Astrocyte of the hippocampus (primary cell): ENCODE data around the gene ADD3.

Experiments
- DNase-seq: peaks from one replicate; pipeline ENCODE4 v3.0.0; 2011; ENCODE audit warnings: low read depth, low spot score

ADD3 gene

DNA sequence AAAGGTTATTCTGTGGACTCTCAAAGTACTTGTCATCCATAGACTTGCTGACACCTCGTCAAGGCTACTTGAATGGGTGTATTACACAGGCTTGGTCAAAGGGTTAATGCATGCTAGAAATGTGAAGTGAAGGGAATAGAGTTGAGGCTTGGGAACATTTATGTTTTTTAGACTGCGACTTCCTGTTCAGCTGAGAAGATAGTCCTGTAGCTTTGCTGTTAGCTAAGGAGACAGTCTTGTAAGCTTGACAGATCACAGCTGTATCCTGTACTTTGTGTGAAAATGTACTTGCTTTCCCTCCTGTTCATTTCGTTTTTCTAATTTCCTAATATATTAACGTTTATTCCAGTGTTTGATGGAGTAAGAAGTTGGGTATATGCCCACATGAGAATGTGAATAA is 52.1 kb downstream of the ADD3 start:
- DNase-seq, result no peak

- DNase-seq, result no peak
Observed at GRCh38 chr10:110061687-110062086, 53.9 kb downstream of the ADD3 start.

- DNase-seq, result no peak
Observed at GRCh38 chr10:110065269-110065668, 57.5 kb downstream of the ADD3 start.

DNA sequence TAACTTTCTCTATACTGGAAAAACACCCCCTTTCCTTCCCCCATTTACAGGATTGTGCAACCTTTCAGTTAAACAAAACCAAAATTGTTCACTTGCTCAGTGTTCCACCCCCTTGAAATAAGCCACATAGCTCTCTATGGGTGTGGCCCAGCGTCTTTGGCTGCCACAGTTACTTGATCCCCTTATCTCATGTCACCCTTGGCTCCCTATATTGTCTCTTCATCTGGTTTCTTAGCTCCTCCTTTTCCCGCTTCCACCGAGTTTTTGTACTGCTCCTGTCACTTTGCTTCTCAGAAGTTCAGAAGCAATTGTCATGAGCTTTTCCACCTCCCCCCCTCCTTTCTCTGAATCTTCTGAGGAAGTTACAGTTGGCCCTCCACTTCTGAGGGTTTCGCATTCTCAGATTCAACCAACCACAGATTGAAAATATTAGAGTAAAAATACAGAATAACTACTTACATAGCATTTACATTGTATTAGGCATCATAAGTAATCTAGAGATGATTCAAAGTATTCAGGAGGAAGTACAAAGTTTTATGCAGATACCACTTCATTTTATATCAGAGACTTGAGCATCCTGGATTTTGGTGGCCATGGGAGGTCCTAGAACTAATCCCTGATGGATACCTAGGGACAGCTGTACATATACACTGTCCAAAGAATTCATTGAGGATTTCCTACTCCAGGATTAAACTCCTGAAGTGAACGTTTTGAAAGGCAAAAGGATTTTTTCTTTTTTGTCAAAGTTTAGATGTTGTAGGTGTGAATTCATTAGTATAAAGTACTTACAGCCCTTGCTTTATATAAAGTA is 60.4 kb downstream of the ADD3 start:
- DNase-seq, result no peak

- DNase-seq, result no peak
Observed at GRCh38 chr10:110068780-110069179, 61.0 kb downstream of the ADD3 start.

DNA sequence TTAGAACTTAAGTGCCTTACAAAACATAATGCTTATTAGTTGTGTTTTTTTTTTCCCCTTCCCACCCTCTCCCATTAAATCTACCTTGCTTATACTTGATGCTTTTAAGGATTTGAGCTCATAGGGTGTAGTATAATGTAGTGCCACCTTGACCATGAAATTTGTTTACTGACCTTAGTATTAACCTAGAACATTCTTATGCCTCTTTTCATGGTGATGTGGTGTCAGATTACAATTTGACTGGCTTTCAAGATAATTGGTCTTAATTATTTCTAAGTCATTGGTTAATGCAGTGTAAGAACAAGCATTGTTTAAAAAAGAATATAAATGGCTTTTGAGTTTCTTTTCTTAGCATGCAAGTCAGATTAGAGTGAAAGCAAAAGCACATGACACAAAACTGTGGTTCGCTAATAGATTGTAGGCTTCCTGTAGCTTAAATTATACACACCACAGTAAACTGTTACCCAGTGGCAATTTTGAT is 61.8 kb downstream of the ADD3 start:
- DNase-seq, result peak; percentile 16

DNA sequence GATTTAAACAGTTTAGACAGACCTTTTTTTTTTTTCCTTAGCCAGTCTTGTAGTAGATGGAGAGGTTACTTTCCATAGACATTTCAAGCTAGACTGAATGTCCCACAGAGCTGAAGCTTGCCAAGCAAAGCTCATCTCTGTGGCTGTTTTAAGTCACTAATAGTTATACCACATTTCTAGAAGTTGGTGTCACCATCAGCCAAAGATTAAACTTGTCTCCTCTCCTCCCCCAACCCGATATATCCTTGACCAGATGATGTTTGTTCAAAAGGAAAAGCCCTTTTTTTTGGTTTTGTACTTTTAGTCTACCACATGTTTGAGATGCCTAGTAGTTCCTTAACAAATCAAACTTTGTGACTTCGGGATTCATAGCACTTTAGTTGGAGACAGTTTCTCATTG is 66.1 kb downstream of the ADD3 start:
- no peak for DNase-seq

- DNase-seq, result no peak
Observed at GRCh38 chr10:110074298-110074697, 66.5 kb downstream of the ADD3 start.

DNA sequence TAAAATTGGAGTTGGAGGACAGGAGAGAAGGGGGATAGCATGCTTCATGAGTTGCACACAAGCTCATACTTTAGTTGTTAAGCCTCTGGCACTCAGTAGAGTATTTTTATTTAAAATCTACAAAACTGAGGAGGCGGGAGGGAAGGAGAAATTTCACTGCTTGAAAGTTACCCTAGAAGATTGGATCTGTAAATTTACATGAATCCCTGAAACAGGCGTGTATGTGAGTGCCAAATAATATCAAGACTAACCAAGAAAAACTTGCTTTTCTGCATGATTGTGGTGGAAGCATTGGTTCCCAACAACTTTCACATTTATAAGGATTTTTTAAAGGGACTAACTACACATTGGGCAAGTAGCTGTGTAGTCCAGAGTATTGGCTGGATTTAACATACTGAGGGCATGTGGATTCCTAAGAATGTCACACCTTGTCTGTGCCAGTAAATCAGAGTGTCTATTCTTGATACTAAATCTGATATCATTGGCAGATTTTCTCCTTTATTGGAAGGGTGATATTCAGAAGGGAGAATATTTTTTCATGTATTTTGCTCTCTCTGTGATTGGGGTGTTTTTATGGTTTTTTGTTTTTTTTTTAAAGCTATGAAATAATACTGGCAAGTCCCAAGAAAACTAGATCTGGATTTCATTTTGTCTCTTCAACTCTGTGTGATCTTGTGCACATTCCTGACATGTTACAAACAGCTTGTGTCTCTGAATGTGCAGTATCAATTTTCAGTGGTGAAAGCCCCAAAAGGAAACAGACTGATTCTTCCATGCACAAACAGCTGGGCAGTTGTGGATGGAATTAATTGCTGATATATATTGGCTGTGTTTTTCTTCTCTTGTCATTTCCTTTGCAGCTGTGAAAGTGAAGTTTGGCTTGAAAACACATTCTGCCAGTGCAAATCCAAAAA is 67.2 kb downstream of the ADD3 start:
- peak; percentile 44 for DNase-seq

- DNase-seq, result no peak
Observed at GRCh38 chr10:110075686-110076085, 67.9 kb downstream of the ADD3 start.

- DNase-seq, result peak; percentile 48
Observed at GRCh38 chr10:110076559-110077318, 69.0 kb downstream of the ADD3 start.

DNA sequence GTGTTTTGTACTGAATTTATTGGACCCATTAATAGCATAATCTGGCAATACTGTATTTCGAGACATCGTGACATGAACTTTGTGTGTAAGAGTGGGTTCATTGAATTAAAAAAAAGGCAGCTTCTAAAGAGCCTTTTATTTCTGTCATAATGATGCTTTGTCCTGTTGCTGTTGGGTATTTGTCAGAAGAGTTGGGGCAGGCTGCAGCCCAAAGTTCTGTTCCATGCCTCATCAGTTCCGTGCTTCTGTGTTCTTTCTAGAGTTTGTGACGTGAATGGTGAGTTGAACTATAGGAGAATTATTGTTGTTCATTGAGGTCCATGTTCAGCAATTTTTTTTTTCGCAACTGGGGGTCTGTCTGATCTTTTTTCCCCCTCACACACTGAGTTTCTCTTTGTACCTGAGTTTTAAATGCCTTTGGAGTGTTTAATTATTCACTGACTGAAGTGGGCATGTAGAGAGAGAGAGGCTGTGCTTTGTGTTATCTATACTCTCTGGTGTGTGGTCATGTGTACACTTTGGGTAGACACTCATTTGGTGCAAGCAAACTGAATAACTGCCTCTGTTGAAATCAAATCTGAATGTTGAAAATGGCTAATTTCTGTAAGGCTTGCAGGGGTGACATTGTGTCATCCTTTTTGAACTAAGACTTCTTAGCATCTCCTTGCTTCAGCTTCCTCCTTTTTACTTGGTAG is 69.8 kb downstream of the ADD3 start:
- DNase-seq, result no peak

DNA sequence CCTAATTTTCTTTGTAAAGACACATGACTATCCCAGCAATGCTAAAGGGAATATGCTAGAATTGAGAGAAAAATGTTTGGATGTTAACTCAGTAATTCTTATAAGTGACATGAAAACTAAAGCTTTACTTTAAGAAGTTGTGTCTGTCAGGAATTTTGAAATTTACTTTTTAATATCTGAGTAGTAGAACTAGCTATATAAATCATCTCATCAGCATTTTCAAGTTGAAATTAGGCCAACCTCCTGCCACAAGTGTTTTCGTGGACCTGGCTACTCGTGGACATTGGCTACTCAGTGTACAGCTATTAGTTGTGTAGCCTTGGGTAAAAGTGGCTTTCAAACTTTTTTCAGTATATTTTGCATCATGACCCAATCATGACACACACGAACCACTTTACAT is 70.5 kb downstream of the ADD3 start:
- no peak for DNase-seq

- DNase-seq, result peak; percentile 21
Observed at GRCh38 chr10:110081911-110082310, 74.1 kb downstream of the ADD3 start.

DNA sequence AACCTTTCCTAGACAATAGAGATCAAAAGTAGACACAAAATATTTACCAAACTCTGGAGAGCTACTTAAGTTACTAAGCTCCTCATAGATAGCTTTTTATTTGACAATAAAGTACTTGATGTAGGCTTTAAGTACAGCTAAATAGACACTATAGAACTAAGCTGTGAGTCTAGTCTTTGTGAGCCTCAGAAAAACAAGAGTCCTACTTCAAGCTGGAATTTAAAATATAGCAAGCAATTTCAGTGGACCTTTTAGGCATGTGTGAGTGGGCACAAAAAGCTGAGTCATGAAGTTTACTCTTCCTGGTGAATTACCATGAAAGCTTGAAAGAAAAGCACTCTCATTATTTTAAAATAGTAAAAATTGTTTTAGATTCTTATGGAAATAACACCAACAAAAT is 76.1 kb downstream of the ADD3 start:
- peak; percentile 63 for DNase-seq

DNA sequence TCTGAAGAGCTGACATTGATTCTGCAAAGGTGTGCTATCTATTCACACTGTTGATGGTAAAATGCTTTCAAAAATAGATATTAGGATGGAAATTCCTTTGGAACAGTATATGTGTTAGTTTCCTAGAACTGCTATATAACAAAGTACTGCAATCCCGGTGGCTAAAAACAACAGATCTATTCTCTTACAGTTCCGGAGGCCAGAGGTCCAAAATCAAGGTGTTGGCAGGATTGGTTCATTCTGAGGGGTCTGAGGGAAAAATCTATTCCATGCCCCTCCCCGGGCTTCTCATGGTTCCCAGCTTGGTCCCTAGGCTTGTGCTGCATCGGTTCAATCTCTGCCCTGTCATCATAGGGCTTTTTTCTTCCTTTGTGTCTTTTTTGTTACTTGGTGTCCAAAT is 79.9 kb downstream of the ADD3 start:
- no peak for DNase-seq

DNA sequence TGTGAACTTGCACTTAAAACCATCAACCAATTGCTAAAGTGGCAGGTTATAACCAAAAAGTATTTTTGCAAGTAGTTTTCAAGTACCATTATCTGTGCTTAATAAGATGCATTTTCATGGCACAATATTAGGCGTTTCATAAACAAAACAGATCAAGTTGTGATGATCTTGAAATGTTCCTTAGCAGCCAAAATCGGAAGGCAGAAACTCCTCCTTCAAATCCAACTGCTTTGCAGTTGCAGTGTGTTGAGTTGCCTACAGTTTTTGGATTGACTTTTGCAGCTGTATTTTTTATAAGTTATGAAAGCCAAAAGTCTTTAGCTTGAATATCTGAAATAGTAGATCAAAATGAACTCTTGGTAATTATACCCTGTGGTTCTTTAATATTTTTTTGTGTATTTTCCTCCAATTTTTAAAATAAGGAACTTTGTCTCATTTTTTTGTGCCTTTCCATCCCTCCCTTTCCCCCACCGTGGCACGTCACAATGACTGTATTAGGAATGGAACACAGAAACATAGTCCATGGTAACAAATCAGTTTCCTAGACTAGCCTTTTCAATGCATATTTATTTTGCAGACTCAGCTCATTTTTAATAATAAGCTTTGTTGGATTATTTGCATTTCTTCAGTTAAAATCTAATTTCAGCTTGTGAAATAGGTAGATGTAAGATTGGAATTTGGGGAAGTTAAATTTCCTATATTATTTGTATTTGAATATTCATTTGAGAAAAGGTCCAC is 80.8 kb downstream of the ADD3 start:
- DNase-seq, result no peak

DNA sequence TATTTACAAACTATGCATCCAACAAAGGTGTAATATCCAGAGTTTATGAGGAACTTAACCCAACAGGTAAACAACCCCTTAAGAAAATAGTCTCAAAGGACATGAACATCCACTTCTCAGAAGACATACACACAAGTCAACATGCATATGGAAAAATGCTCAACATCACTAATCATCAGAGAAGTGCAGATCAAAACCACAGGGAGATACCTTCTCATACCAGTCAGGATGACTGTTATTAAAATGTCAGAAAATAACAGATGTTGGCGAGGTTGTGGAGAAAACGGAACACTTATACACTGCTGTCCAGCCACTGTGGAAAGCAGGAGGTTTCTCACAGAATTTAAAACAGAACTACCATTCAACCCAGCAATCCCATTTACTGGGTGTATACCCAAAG is 84.0 kb downstream of the ADD3 start:
- no peak for DNase-seq

DNA sequence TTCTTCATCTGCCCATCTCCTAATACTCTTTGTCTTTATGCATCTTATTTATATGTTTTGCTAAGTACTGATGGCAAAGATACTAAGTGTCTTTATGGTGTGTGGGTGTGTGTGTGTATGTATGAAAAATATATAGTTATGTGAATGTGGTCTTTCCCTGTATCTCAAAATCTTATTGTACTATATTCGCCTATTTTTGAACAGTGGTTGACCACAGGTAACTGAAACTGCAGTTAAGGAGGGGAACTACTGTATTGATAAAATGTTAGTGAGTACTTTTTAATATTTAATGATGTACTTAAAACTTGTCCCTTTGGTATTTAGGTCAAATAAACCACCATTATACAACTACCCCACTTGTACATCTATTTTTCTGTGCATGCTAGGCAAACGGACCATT is 85.9 kb downstream of the ADD3 start:
- no peak for DNase-seq

GRCh38 chr10:110094786-110095185 is 87.0 kb downstream of the ADD3 start:
- no peak for DNase-seq
